Stimulated activated CD8-positive, alpha-beta memory T cell treated with anti-CD3 and anti-CD28 coated beads, Interleukin-7, amount 100 ng/mL, for 48 hours (primary cell): ENCODE measurements around the gene RIMBP3B.
"Not testable (repeated sequence)": the region's sequence is repeated elsewhere in the genome, so short reads cannot be mapped to it uniquely, and the experiment has no call there.

Experiments
- DNase-seq, 2 donors: peaks; one replicate each; pipeline ENCODE4 v3.0.0-alpha.2; 2020; ENCODE audit warnings: low read depth in 1 of 2; ENCODE audit errors: extremely low read depth in 1 of 2

RIMBP3B gene, protein sequence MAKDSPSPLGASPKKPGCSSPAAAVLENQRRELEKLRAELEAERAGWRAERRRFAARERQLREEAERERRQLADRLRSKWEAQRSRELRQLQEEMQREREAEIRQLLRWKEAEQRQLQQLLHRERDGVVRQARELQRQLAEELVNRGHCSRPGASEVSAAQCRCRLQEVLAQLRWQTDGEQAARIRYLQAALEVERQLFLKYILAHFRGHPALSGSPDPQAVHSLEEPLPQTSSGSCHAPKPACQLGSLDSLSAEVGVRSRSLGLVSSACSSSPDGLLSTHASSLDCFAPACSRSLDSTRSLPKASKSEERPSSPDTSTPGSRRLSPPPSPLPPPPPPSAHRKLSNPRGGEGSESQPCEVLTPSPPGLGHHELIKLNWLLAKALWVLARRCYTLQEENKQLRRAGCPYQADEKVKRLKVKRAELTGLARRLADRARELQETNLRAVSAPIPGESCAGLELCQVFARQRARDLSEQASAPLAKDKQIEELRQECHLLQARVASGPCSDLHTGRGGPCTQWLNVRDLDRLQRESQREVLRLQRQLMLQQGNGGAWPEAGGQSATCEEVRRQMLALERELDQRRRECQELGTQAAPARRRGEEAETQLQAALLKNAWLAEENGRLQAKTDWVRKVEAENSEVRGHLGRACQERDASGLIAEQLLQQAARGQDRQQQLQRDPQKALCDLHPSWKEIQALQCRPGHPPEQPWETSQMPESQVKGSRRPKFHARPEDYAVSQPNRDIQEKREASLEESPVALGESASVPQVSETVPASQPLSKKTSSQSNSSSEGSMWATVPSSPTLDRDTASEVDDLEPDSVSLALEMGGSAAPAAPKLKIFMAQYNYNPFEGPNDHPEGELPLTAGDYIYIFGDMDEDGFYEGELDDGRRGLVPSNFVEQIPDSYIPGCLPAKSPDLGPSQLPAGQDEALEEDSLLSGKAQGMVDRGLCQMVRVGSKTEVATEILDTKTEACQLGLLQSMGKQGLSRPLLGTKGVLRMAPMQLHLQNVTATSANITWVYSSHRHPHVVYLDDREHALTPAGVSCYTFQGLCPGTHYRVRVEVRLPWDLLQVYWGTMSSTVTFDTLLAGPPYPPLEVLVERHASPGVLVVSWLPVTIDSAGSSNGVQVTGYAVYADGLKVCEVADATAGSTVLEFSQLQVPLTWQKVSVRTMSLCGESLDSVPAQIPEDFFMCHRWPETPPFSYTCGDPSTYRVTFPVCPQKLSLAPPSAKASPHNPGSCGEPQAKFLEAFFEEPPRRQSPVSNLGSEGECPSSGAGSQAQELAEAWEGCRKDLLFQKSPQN (N-terminal part only)

GRCh38 chr22:21383701-21384467 lies at the start of gene RIMBP3B:
TSS of gene RIMBP3B (plus strand) at chr22:21383751. CDS start at chr22:21383859, 108 bp downstream.
- not testable (repeated sequence) for DNase-seq

GRCh38 chr22:21357527-21357926 lies 26.0 kb upstream of the RIMBP3B start:
- DNase-seq: not testable (repeated sequence)

DNA sequence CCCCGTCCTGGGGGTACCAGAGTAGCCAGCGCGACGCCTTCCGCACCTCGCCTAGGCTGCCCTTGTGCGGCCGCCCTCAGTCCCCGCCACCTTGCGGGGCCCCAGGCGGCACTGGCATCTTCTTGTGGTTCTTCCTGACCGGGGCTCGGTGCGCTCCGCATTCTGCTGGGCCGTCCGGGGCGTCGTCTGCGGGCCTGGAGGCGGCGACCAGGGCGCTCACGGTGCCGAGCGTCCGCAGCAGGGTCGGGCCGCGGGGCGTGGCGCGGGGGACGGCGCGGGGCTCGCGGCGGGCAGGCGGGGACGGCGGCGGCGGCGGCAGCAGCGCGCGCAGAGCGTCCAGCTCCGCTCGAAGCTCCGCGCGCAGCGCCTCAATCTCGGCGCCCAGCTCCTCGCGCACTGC lies 23.0 kb upstream of the RIMBP3B start:
- not testable (repeated sequence) for DNase-seq

DNA sequence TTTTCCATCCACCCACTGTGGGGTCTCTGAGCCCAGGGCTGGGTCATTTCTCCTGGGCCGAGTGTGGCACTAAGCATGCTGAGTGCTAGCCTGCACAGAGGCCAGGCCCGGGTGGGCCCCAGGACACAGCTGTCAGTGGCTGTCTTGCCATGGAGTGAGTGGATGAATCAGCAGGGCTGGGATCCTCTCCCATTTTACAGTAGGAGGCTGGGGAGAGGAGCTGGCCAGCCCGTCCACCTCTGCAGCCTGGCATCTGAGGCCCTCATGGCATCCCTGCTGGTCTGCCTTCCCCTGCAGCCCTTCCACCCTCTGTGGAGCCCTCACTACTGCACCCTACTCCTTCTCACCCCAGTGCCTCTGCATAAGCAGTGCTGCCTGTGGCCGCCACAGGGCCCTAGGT lies 21.1 kb upstream of the RIMBP3B start:
- not testable (repeated sequence) for DNase-seq

GRCh38 chr22:21363061-21363460 lies 20.5 kb upstream of the RIMBP3B start:
- not testable (repeated sequence) for DNase-seq

- DNase-seq: not testable (repeated sequence)
Measured at GRCh38 chr22:21363803-21364202, 19.7 kb upstream of the RIMBP3B start.

DNA sequence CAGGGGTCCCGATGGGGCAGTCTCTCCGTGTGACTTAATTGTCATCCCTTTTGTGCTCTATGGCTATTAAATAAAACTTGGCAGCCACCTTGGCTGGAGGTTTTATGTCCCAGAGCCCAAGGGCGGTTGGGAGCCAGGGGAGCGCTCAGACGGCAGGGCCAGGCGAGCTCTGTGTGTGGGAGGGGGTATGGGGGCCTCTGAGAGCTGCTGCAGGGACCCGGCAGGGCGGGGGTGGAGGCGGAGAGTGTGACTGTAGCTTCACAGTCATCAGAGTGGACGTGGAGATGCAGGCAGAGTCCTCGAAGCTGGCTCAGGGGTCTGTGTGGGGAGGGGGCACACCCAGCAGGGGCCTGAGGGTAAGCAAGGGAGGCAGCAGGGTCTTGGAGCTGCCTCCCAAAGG lies 19.2 kb upstream of the RIMBP3B start:
- DNase-seq: not testable (repeated sequence)

DNA sequence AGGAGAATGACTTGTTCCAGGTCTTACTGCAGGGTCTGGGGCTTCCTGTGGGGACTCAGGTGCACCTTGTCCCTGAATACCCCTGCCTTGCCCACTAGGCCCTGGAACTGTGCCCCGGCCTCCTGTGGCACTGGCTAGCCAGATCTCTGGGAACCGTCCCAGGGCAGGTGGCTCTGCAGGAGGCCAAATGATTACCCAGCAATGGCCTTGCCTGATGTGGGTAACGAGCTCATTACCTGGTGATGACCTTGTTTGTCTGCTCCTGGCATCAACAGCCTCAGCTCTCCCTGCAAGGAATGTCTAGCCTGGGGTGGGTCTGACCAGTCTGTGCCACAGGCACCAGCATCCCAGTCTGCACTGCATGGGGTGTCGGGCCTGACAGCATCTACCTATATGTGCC lies 18.2 kb upstream of the RIMBP3B start:
- DNase-seq: not testable (repeated sequence)

GRCh38 chr22:21368603-21369310 lies 14.8 kb upstream of the RIMBP3B start:
- not testable (repeated sequence) for DNase-seq

DNA sequence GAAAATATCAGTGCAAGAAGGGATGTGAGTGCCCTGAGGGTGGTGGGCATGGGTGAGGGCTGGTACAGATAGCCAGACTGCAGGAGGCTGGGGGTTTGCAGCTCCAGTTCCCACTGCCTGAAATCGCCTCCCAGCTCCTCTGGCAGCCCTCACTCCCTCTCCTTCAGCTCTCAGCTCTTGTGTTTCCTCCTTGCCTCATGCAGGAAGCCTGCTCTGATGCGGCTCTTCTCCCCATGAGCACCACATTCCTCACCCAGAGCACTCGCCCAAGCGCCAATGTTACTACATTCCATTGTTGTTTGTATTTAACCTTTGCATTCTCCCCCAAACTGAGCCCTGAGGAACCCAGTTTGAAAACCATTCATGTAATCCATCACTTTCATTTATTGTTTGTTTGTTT lies 7.7 kb upstream of the RIMBP3B start:
- DNase-seq: not testable (repeated sequence)

DNA sequence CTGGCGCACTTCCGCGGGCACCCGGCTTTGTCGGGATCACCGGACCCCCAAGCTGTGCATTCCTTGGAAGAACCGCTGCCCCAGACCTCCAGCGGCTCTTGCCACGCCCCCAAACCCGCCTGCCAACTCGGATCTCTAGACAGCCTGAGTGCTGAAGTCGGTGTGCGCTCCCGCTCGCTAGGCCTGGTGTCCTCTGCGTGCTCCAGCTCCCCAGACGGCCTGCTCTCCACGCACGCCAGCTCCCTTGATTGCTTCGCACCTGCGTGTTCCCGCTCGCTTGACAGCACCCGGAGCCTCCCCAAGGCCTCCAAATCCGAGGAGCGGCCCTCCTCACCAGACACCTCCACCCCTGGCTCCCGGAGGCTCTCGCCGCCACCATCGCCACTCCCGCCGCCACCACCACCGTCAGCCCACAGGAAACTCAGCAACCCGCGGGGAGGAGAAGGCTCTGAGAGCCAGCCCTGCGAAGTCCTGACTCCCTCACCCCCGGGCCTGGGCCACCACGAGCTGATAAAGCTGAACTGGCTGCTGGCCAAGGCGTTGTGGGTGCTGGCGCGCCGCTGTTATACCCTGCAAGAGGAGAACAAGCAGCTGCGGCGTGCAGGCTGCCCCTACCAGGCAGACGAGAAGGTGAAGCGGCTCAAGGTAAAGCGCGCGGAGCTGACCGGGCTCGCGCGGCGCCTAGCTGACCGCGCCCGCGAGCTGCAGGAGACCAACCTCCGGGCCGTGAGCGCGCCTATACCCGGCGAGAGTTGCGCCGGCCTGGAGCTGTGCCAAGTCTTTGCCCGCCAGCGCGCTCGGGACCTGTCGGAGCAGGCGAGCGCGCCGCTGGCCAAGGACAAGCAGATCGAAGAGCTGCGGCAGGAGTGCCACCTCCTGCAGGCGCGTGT lies 1.2 kb downstream of the RIMBP3B start:
- not testable (repeated sequence) for DNase-seq

GRCh38 chr22:21389480-21389879 lies 5.9 kb downstream of the RIMBP3B start:
- DNase-seq: not testable (repeated sequence)

- DNase-seq: not testable (repeated sequence)
Measured at GRCh38 chr22:21390013-21390412, 6.5 kb downstream of the RIMBP3B start.

DNA sequence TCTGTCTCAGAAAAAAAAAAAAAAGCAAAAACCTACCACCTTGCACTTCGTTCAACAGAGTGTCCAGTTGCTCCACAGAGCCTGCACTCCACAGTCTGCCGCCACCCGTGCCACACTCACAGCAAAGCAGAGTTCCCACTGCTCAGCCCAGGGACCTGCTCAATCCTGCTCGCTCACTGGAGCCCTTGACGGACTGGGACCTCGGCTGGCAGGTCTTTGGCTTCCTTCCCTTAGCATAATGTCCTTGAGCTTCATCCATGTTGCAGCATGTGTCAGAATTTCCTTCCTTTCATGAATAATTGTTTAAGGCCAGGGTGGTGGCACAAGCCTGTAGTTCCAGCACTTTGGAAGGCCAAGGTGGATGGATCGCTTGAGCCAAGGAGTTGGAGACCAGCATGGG lies 11.1 kb downstream of the RIMBP3B start:
- DNase-seq: not testable (repeated sequence)

- DNase-seq: not testable (repeated sequence)
Measured at GRCh38 chr22:21401197-21401969, 17.8 kb downstream of the RIMBP3B start.

GRCh38 chr22:21402763-21403314 lies 19.3 kb downstream of the RIMBP3B start:
- DNase-seq: not testable (repeated sequence)

GRCh38 chr22:21407139-21407538 lies 23.6 kb downstream of the RIMBP3B start:
- DNase-seq: not testable (repeated sequence)
